Loucy (cell line): ENCODE measurements around the gene TBC1D22A.

Source experiments
- EZH2phosphoT487 ChIP-seq: fragments of 200-600 bp; IDR thresholded peaks from 2 replicates; pipeline ENCODE4 v1.6.1; 2018; ENCODE audit warnings: antibody characterized with exemption, mild to moderate bottlenecking, moderate library complexity, borderline replicate concordance
- TF ChIP-seq, protein P1 (sequence below): fragments of 200-600 bp; sonication (generic); conservative IDR thresholded peaks from 2 replicates; pipeline ENCODE4 v1.5.1; 2014; ENCODE audit warnings: mild to moderate bottlenecking, antibody characterized with exemption, low read length

DNA sequence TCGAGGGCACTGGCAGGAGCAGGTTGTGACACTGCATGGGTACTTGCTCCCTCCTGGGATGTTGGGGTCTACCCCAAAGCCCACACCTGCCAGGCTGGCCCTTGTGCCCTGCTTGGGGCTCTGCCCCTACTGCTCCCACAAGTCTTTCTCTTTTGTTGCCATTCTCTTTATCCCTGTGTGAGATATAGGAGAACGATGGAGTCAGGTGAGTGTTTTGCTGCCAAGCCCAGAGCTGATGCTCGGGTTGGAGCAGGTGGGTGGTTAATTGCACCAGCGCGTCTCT is 292.6 kb downstream of the TBC1D22A start:
- TF ChIP-seq, protein P1, sequence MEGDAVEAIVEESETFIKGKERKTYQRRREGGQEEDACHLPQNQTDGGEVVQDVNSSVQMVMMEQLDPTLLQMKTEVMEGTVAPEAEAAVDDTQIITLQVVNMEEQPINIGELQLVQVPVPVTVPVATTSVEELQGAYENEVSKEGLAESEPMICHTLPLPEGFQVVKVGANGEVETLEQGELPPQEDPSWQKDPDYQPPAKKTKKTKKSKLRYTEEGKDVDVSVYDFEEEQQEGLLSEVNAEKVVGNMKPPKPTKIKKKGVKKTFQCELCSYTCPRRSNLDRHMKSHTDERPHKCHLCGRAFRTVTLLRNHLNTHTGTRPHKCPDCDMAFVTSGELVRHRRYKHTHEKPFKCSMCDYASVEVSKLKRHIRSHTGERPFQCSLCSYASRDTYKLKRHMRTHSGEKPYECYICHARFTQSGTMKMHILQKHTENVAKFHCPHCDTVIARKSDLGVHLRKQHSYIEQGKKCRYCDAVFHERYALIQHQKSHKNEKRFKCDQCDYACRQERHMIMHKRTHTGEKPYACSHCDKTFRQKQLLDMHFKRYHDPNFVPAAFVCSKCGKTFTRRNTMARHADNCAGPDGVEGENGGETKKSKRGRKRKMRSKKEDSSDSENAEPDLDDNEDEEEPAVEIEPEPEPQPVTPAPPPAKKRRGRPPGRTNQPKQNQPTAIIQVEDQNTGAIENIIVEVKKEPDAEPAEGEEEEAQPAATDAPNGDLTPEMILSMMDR: no peak
- TF ChIP-seq EZH2phosphoT487: no peak
